GM12878 (cell line): ENCODE measurements around the gene ATXN7L1. TPM values are rescaled to one million over a fixed set of nuclear protein-coding genes. Genes with fewer than 3 reads are reported as not detected.
A peak's percentile ranks its signal among the peaks of the same experiment; 100 is the strongest.

Experiments used
- BACH1 ChIP-seq: fragments of 450-650 bp; IDR thresholded peaks from 2 replicates; pipeline ENCODE4 v1.6.1; 2017; ENCODE audit warnings: mild to moderate bottlenecking, borderline replicate concordance
- BHLHE40 ChIP-seq, 2 experiments: fragments of 450-650 bp in 1 of 2; IDR thresholded peaks; 2 replicates each; pipeline ENCODE4 v1.6.1; 2011 to 2017; ENCODE audit warnings: low read depth in 2 of 2, borderline replicate concordance in 1 of 2, improper control_type of control experiment in 1 of 2, low read length in 1 of 2, mild to moderate bottlenecking in 1 of 2
- BMI1 ChIP-seq: fragments of 450-650 bp; IDR thresholded peaks from 2 replicates; pipeline ENCODE4 v1.6.1; 2016; ENCODE audit warnings: mild to moderate bottlenecking, moderate library complexity, borderline replicate concordance
- CREM ChIP-seq: IDR thresholded peaks from 2 replicates; pipeline ENCODE4 v1.6.1; 2014; ENCODE audit warnings: antibody characterized with exemption, low read depth
- FOXM1 ChIP-seq: IDR thresholded peaks from 2 replicates; pipeline ENCODE4 v1.6.1; 2012; ENCODE audit warnings: low read depth, mild to moderate bottlenecking, inconsistent platforms, low read length, moderate library complexity
- GABPA ChIP-seq: IDR thresholded peaks from 2 replicates; pipeline ENCODE4 v1.6.1; 2014; ENCODE audit warnings: antibody characterized with exemption, low read depth, mild to moderate bottlenecking, inconsistent platforms
- HDAC2 ChIP-seq: fragments of 200-600 bp; sonication (generic); IDR thresholded peaks from 2 replicates; pipeline ENCODE4 v1.6.1; 2017
- HDAC6 ChIP-seq: fragments of 200-600 bp; sonication (generic); IDR thresholded peaks from one replicate; pipeline ENCODE4 v1.8.0; 2017; ENCODE audit warnings: antibody characterized with exemption; ENCODE audit not compliant: unreplicated experiment
- IKZF2 ChIP-seq, 2 experiments: fragments of 450-650 bp; IDR thresholded peaks; 2 replicates each; pipeline ENCODE4 v1.6.1; 2017; ENCODE audit warnings: mild to moderate bottlenecking in 2 of 2, moderate library complexity in 2 of 2
- KAT2A ChIP-seq: conservative IDR thresholded peaks from 2 replicates; pipeline ENCODE4 v1.6.1; 2011; ENCODE audit warnings: low read depth, low read length; ENCODE audit not compliant: control insufficient read depth
- MTA3 ChIP-seq: IDR thresholded peaks from 2 replicates; pipeline ENCODE4 v1.6.1; 2012; ENCODE audit warnings: low read length, inconsistent platforms, borderline replicate concordance
- MYB ChIP-seq: fragments of 150-350 bp; IDR thresholded peaks from 2 replicates; pipeline ENCODE4 v1.6.1; 2014; ENCODE audit warnings: mild to moderate bottlenecking, low read depth, low read length, borderline replicate concordance
- NFYA ChIP-seq: IDR thresholded peaks from 2 replicates; pipeline ENCODE4 v1.6.1; 2011; ENCODE audit warnings: low read depth, mild to moderate bottlenecking, low read length, improper control_type of control experiment, borderline replicate concordance
- RAD21 ChIP-seq: IDR thresholded peaks from 2 replicates; pipeline ENCODE4 v1.6.1; 2011; ENCODE audit warnings: mild to moderate bottlenecking, low read depth, low read length, moderate library complexity; ENCODE audit not compliant: insufficient read depth
- RAD51 ChIP-seq: fragments of 450-650 bp; IDR thresholded peaks from 2 replicates; pipeline ENCODE4 v1.6.1; 2016; ENCODE audit warnings: moderate library complexity, mild to moderate bottlenecking, inconsistent platforms
- RB1 ChIP-seq: fragments of 450-650 bp; formaldehyde crosslinking; IDR thresholded peaks from 2 replicates; pipeline ENCODE4 v1.6.1; 2017; ENCODE audit warnings: mild to moderate bottlenecking, borderline replicate concordance
- SMAD5 ChIP-seq: IDR thresholded peaks from 2 replicates; pipeline ENCODE4 v1.6.1; 2016; ENCODE audit warnings: antibody characterized with exemption, low read depth
- SREBF1 ChIP-seq: IDR thresholded peaks from 2 replicates; pipeline ENCODE4 v1.6.1; 2012; ENCODE audit warnings: mild to moderate bottlenecking, low read length
- SREBF2 ChIP-seq: IDR thresholded peaks from 2 replicates; pipeline ENCODE4 v1.6.1; 2012; ENCODE audit warnings: mild to moderate bottlenecking, low read length
- SRF ChIP-seq, 2 experiments: IDR thresholded peaks; 2 replicates each; pipeline ENCODE4 v1.6.1; 2011; ENCODE audit warnings: low read depth in 2 of 2, low read length in 2 of 2, mild to moderate bottlenecking in 1 of 2, moderate library complexity in 1 of 2
- STAT3 ChIP-seq: IDR thresholded peaks from 2 replicates; pipeline ENCODE4 v1.6.1; 2011; ENCODE audit warnings: low read depth, low read length, improper control_type of control experiment
- SUZ12 ChIP-seq: fragments of 200-600 bp; sonication (generic); IDR thresholded peaks from one replicate; pipeline ENCODE4 v1.6.1; 2018; ENCODE audit warnings: antibody characterized with exemption, mild to moderate bottlenecking; ENCODE audit not compliant: unreplicated experiment
- TAF1 ChIP-seq: IDR thresholded peaks from 2 replicates; pipeline ENCODE4 v1.6.1; 2011; ENCODE audit warnings: mild to moderate bottlenecking, low read depth, low read length, borderline replicate concordance
- YBX1 ChIP-seq: fragments of 450-650 bp; IDR thresholded peaks from 2 replicates; pipeline ENCODE4 v1.6.1; 2016; ENCODE audit warnings: antibody characterized with exemption
- ZBED1 ChIP-seq: IDR thresholded peaks from 2 replicates; pipeline ENCODE4 v1.6.1; 2016; ENCODE audit warnings: borderline replicate concordance
- ZNF217 ChIP-seq: fragments of 450-650 bp; IDR thresholded peaks from 2 replicates; pipeline ENCODE4 v1.6.1; 2017; ENCODE audit warnings: antibody characterized with exemption, mild to moderate bottlenecking
- polyA plus RNA-seq, 11 experiments: library from polyadenylated mRNA; depleted of rRNA in 4 of 11; unstranded in 6 of 11; stranded (reverse) in 5 of 11; fragments of >200 nt; fragmentation: Nextera tagmentation in 4 of 11; fragmentation: Illumina TruSeq in 1 of 11; extraction: Ambion mirVana in 4 of 11; extraction: Trizol in 1 of 11; gene quantifications; 1 replicate in 1 of 11; 2 replicates in 10 of 11; pipeline versions ENCODE4 v1.2.1 to v1.2.3, GENCODE V29; 2011 to 2016; ENCODE audit warnings: inconsistent platforms in 2 of 11, missing spikeins in 2 of 11, low read depth in 1 of 11
- total RNA-seq, 4 experiments: library from RNA; depleted of rRNA in 3 of 4; stranded (reverse); fragments of >200 nt in 3 of 4; fragmentation: Illumina TruSeq in 1 of 4; extraction: Trizol in 1 of 4; gene quantifications; 2 replicates each; pipeline versions ENCODE4 v1.2.1 to v1.2.3, GENCODE V29; 2013 to 2021
- TF ChIP-seq, protein P1 (sequence below): fragments of 450-650 bp; IDR thresholded peaks from 2 replicates; pipeline ENCODE4 v1.6.1; 2016; ENCODE audit warnings: mild to moderate bottlenecking
- TF ChIP-seq, protein P2 (sequence below): IDR thresholded peaks from 2 replicates; pipeline ENCODE4 v1.6.1; 2011; ENCODE audit warnings: mild to moderate bottlenecking, low read depth, low read length, moderate library complexity; ENCODE audit not compliant: insufficient replicate concordance
- TF ChIP-seq, protein P3 (sequence below): IDR thresholded peaks from 2 replicates; pipeline ENCODE4 v1.6.1; 2012; ENCODE audit warnings: low read length, inconsistent platforms

Gene ATXN7L1
- total and polyA plus RNA-seq, 10 of the 15 experiments (the other 5 are each of a cell fraction or from before 2014, with no cell fraction given): 0.40 to 2.9 (median 1.2) TPM

DNA sequence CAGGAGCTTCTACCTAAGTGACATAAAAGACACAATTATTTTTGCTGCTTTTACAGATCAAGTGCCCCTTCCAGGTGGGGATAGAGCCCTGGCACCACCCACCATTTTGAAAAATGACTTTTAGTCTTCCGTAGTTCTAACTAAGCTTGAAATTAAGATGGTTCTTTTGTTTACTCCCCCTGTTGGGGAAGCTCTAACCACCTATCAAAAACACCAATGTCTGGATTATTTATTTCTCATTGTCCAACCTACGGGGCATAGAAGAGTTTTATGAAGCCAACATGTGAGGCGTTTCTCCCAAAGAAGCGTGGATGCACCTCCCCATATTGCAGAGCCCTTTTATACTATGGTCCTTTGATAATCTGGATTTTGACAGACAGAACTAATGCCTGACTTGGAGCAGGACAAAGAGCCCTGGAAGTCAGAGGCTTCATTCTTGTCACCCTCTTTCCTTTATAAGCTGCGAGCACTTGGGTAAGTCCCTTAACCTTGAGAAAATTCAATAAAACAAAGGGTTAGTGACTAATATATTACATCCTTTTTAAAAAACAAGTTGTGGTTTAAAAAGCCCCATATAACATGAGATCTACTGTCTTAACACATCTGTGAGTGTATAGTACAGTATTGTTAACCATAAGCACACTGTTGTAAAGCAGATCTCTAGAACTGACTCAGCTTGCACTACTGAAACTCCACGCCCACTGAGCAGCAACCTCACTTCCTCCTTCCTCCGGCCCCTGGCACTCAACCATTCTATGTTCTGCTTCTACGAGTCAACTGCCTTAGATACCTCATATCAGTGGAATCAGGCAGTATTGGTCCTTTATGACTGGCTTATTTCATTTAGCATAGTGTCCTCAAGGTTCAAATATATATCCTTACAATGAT, 67.5 kb downstream of the ATXN7L1 start (continued):
- 0 out of 2 replicates have a peak, but pooled peaks have one; percentile 50 for TF ChIP-seq TAF1
- TF ChIP-seq ZBED1: peak; percentile 96; the same call in 1 of the 2 replicates
- TF ChIP-seq, protein P1, sequence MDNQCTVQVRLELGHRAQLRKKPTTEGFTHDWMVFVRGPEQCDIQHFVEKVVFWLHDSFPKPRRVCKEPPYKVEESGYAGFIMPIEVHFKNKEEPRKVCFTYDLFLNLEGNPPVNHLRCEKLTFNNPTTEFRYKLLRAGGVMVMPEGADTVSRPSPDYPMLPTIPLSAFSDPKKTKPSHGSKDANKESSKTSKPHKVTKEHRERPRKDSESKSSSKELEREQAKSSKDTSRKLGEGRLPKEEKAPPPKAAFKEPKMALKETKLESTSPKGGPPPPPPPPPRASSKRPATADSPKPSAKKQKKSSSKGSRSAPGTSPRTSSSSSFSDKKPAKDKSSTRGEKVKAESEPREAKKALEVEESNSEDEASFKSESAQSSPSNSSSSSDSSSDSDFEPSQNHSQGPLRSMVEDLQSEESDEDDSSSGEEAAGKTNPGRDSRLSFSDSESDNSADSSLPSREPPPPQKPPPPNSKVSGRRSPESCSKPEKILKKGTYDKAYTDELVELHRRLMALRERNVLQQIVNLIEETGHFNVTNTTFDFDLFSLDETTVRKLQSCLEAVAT: peak; percentile 89
- no peak for TF ChIP-seq RAD21
- TF ChIP-seq SUZ12: no peak
- TF ChIP-seq KAT2A: no peak
- TF ChIP-seq, protein P2, sequence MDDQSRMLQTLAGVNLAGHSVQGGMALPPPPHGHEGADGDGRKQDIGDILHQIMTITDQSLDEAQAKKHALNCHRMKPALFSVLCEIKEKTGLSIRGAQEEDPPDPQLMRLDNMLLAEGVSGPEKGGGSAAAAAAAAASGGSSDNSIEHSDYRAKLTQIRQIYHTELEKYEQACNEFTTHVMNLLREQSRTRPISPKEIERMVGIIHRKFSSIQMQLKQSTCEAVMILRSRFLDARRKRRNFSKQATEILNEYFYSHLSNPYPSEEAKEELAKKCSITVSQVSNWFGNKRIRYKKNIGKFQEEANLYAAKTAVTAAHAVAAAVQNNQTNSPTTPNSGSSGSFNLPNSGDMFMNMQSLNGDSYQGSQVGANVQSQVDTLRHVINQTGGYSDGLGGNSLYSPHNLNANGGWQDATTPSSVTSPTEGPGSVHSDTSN: no peak
- TF ChIP-seq IKZF2 (IDR thresholded peaks at IDR 0.05): peak; percentile 93 to 97
- TF ChIP-seq HDAC2: no peak
- peak; percentile 67; the same call in 1 of the 2 replicates for TF ChIP-seq RAD51
- TF ChIP-seq SREBF2: no peak
- TF ChIP-seq STAT3: peak; percentile 98
- no peak for TF ChIP-seq NFYA
- TF ChIP-seq BACH1: peak; percentile 98
- TF ChIP-seq RB1: no peak
- peak; percentile 99 for TF ChIP-seq FOXM1
- TF ChIP-seq SREBF1: peak; percentile 87
- TF ChIP-seq SMAD5: no peak
- TF ChIP-seq BHLHE40 (IDR thresholded peaks at IDR 0.05; ENCODE audit: borderline replicate concordance in 1 of 2, low read depth in 2 of 2, low read length in 1 of 2): peak; percentile 92 to 94
- TF ChIP-seq, protein P3, sequence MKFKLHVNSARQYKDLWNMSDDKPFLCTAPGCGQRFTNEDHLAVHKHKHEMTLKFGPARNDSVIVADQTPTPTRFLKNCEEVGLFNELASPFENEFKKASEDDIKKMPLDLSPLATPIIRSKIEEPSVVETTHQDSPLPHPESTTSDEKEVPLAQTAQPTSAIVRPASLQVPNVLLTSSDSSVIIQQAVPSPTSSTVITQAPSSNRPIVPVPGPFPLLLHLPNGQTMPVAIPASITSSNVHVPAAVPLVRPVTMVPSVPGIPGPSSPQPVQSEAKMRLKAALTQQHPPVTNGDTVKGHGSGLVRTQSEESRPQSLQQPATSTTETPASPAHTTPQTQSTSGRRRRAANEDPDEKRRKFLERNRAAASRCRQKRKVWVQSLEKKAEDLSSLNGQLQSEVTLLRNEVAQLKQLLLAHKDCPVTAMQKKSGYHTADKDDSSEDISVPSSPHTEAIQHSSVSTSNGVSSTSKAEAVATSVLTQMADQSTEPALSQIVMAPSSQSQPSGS: peak; percentile 99
- no peak for TF ChIP-seq YBX1
- TF ChIP-seq MTA3: peak; percentile 99
- peak; percentile 79 for TF ChIP-seq GABPA
- TF ChIP-seq BMI1: peak; percentile 89
- TF ChIP-seq ZNF217: peak; percentile 99
- TF ChIP-seq MYB: peak; percentile 64; the same call in 1 of the 2 replicates
- peak in 1 of 2 experiments; percentile 69; a peak in 1 of 4 replicates for TF ChIP-seq SRF (IDR thresholded peaks at IDR 0.05; ENCODE audit: low read depth in 2 of 2, low read length in 2 of 2)
- peak; percentile 96 for TF ChIP-seq CREM
- TF ChIP-seq HDAC6: no peak
